SK-N-SH (cell line): ENCODE measurements around the gene SLC5A2. TPM values are rescaled to one million over a fixed set of nuclear protein-coding genes. Genes with fewer than 3 reads are reported as not detected.

ENCODE experiments used
- CTCF ChIA-PET: fragments of 300-600, 350-600 bp; formaldehyde crosslinking; extraction: SDS; loops from one replicate; lab custom pipeline; 2021; lab: Yijun Ruan, JAX
- POLR2A ChIA-PET: fragments of 350-600 bp; sonication (Branson Sonifier 250); formaldehyde crosslinking; extraction: SDS; loops from one replicate; lab custom pipeline; 2020; ENCODE audit warnings: antibody characterized with exemption, inconsistent platforms; lab: Yijun Ruan, JAX
- DNase-seq: peaks from one replicate; pipeline ENCODE4 v3.0.0; 2012
- H2AFZ ChIP-seq: fragments of 200-600 bp; sonication (generic); 2 replicates; pipeline ENCODE4 v1.8.1; 2016; ENCODE audit warnings: antibody characterized with exemption, mild to moderate bottlenecking, low read depth
- H3F3A ChIP-seq: fragments of 200-600 bp; sonication (generic); replicated peaks from 2 replicates; pipeline ENCODE3; 2016; ENCODE audit warnings: antibody characterized with exemption, mild to moderate bottlenecking; ENCODE audit not compliant: insufficient read depth
- H3K27ac ChIP-seq, 2 experiments: fragments of 200-500 bp in 1 of 2; fragments of 200-600 bp in 1 of 2; sonication (Bioruptor generic) in 1 of 2; sonication (generic), shearing (Covaris generic) in 1 of 2; 2 replicates each; pipeline versions ENCODE4 v1.5.1 to v1.6.1; 2014 to 2016; ENCODE audit warnings: low read depth in 2 of 2, inconsistent platforms in 1 of 2, low read length in 1 of 2, mild to moderate bottlenecking in 1 of 2, mixed read lengths in 1 of 2
- H3K27me3 ChIP-seq: fragments of 200-600 bp; sonication (generic), shearing (Covaris generic); 2 replicates; pipeline ENCODE4 v1.6.1; 2016; ENCODE audit warnings: mixed run types; ENCODE audit not compliant: insufficient read depth
- H3K36me3 ChIP-seq, 2 experiments: fragments of 200-500 bp in 1 of 2; fragments of 200-600 bp in 1 of 2; sonication (Bioruptor generic) in 1 of 2; sonication (generic) in 1 of 2; replicated peaks in 1 of 2; 2 replicates each; pipeline versions ENCODE3 to v1.5.1; 2014 to 2016; ENCODE audit warnings: low read length in 1 of 2, mild to moderate bottlenecking in 1 of 2; ENCODE audit not compliant: insufficient read depth in 2 of 2, control insufficient read depth in 1 of 2
- H3K4me1 ChIP-seq, 2 experiments: fragments of 200-500 bp in 1 of 2; fragments of 200-600 bp in 1 of 2; sonication (Bioruptor generic) in 1 of 2; sonication (generic), shearing (Covaris generic) in 1 of 2; 2 replicates each; pipeline versions ENCODE4 v1.5.1 to v1.6.1; 2014 to 2016; ENCODE audit warnings: low read depth in 1 of 2, low read length in 1 of 2, mixed run types in 1 of 2; ENCODE audit not compliant: insufficient read depth in 2 of 2, control insufficient read depth in 1 of 2
- H3K4me2 ChIP-seq: fragments of 200-600 bp; sonication (generic), shearing (Covaris generic); 2 replicates; pipeline ENCODE4 v1.6.1; 2017; ENCODE audit warnings: mixed run types
- H3K4me3 ChIP-seq, 2 experiments: fragments of 200-500 bp in 1 of 2; fragments of 200-600 bp in 1 of 2; sonication (Bioruptor generic) in 1 of 2; sonication (generic), shearing (Covaris generic) in 1 of 2; 2 replicates each; pipeline versions ENCODE4 v1.5.1 to v1.8.1; 2014 to 2016; ENCODE audit warnings: low read depth in 2 of 2, inconsistent platforms in 1 of 2, low read length in 1 of 2, mild to moderate bottlenecking in 1 of 2, mixed read lengths in 1 of 2, moderate library complexity in 1 of 2
- H3K79me2 ChIP-seq: fragments of 200-600 bp; sonication (generic); 2 replicates; pipeline ENCODE4 v1.8.1; 2017; ENCODE audit warnings: mild to moderate bottlenecking; ENCODE audit not compliant: insufficient read depth
- H3K9ac ChIP-seq: fragments of 200-600 bp; sonication (generic); 2 replicates; pipeline ENCODE4 v1.6.1; 2017; ENCODE audit warnings: mixed run types
- H3K9me2 ChIP-seq: fragments of 200-600 bp; sonication (generic); 2 replicates; pipeline ENCODE4 v1.6.1; 2017; ENCODE audit warnings: mixed run types
- H3K9me3 ChIP-seq: fragments of 200-600 bp; sonication (generic); 2 replicates; pipeline ENCODE4 v1.6.1; 2017; ENCODE audit warnings: mixed run types, mild to moderate bottlenecking, moderate library complexity
- H4K20me1 ChIP-seq: fragments of 200-600 bp; sonication (generic); 2 replicates; pipeline ENCODE4 v1.6.1; 2017; ENCODE audit warnings: mild to moderate bottlenecking, mixed run types; ENCODE audit not compliant: insufficient read depth
- ELF1 ChIP-seq: IDR thresholded peaks from 2 replicates; pipeline ENCODE4 v1.4.0; 2012
- EP300 ChIP-seq, 2 experiments: IDR thresholded peaks; 2 replicates each; pipeline versions ENCODE4 v1.4.0 to v1.6.1; 2012; ENCODE audit warnings: borderline replicate concordance in 1 of 2, low read depth in 1 of 2, low read length in 1 of 2
- EZH2phosphoT487 ChIP-seq: fragments of 200-600 bp; sonication (generic); IDR thresholded peaks from 2 replicates; pipeline ENCODE4 v1.6.1; 2017; ENCODE audit warnings: low read depth, mixed run types, mild to moderate bottlenecking, antibody characterized with exemption, moderate library complexity, borderline replicate concordance
- FOSL2 ChIP-seq: IDR thresholded peaks from 2 replicates; pipeline ENCODE4 v1.4.0; 2012; ENCODE audit warnings: low read depth, mild to moderate bottlenecking, moderate library complexity, borderline replicate concordance
- FOXJ3 ChIP-seq: sonication (generic); formaldehyde crosslinking; IDR thresholded peaks from 2 replicates; pipeline ENCODE4 v1.5.1; 2020; ENCODE audit warnings: mild to moderate bottlenecking, missing genetic modification reagents
- FOXM1 ChIP-seq: IDR thresholded peaks from 2 replicates; pipeline ENCODE4 v1.4.0; 2012; ENCODE audit warnings: low read depth, mild to moderate bottlenecking
- GABPA ChIP-seq: IDR thresholded peaks from 2 replicates; pipeline ENCODE4 v1.4.0; 2012; ENCODE audit warnings: low read depth, mild to moderate bottlenecking
- GATA2 ChIP-seq: sonication (generic); formaldehyde crosslinking; IDR thresholded peaks from 2 replicates; pipeline ENCODE4 v1.5.0; 2020; ENCODE audit warnings: mild to moderate bottlenecking, missing genetic modification reagents
- MAX ChIP-seq: IDR thresholded peaks from 2 replicates; pipeline ENCODE4 v1.4.0; 2012; ENCODE audit warnings: low read depth
- MEF2A ChIP-seq: IDR thresholded peaks from 2 replicates; pipeline ENCODE4 v1.4.0; 2012; ENCODE audit warnings: low read depth, borderline replicate concordance
- RCOR1 ChIP-seq: fragments of 150-350 bp; IDR thresholded peaks from 2 replicates; pipeline ENCODE4 v1.6.1; 2017; ENCODE audit warnings: antibody characterized with exemption, low read length
- REST ChIP-seq: IDR thresholded peaks from 2 replicates; pipeline ENCODE4 v1.6.1; 2012; ENCODE audit warnings: mild to moderate bottlenecking, low read depth, low read length, moderate library complexity
- RFX5 ChIP-seq: IDR thresholded peaks from 2 replicates; pipeline ENCODE4 v1.6.1; 2012; ENCODE audit warnings: mild to moderate bottlenecking, improper control_type of control experiment, low read length
- RXRA ChIP-seq: IDR thresholded peaks from 2 replicates; pipeline ENCODE4 v1.4.0; 2012; ENCODE audit warnings: low read depth, mild to moderate bottlenecking, borderline replicate concordance
- USF2 ChIP-seq: fragments of 150-350 bp; IDR thresholded peaks from 2 replicates; pipeline ENCODE4 v1.6.1; 2017; ENCODE audit warnings: antibody characterized with exemption, low read length, low read depth, borderline replicate concordance
- WGBS: methylation state at CpG from one replicate; pipeline ENCODE4 v1.1.6; 2017; ENCODE audit warnings: low lambda C conversion rate; 5-methylcytosine and 5-hydroxymethylcytosine counted together
- polyA plus RNA-seq, 3 experiments: library from polyadenylated mRNA; depleted of rRNA; stranded (reverse); fragments of >200 nt; gene quantifications; 2 replicates each; pipeline ENCODE4 v1.2.3, GENCODE V29; 2012

Gene SLC5A2
- polyA plus RNA-seq, 1 of the 3 experiments (the other 2 are of a cell fraction): 0.31 TPM

- Histone ChIP-seq H3K27me3 (no peaks in the 10 kb centered on the region), H3K4me1 (peaks cover 0 to 6% of the 10 kb centered on the region in 2 experiments; a peak in 1 of 4 replicates), H3K27ac (no peak overlapping the region), H3K9me3 (no peaks in the 10 kb centered on the region), H3K9ac (no peak overlapping the region), H3K4me2 (no peak overlapping the region), H3F3A (peaks cover 31% of the 10 kb centered on the region), H3K4me3 (no peak overlapping the region), H2AFZ (no peak overlapping the region), H3K9me2 (no peaks in the 10 kb centered on the region), H3K36me3 (peaks cover 27 to 35% of the 10 kb centered on the region in 2 experiments), H4K20me1 (peaks cover 29% of the 10 kb centered on the region), H3K79me2 (peaks cover 26% of the 10 kb centered on the region)
- DNase-seq: no peak
- TF ChIP-seq RCOR1 (no peak), USF2 (no peak), MAX (no peak), FOXJ3 (CRISPR knock-in tag) (no peak), EZH2phosphoT487 (no peak), MEF2A (no peak)
- WGBS: 93% methylated on average over 57 of the region's 67 CpGs
- POLR2A ChIA-PET: no interaction called here
- CTCF ChIA-PET: interaction anchor here (0.7 to 1.9 kb wide), 3 partner anchors 17 to 47 kb away, joined by 3 to 8 read pairs (median 4); no protein-coding TSS in a partner anchor
Measured at GRCh38 chr16:31477220-31478216, 5.4 kb upstream of the SLC5A2 start.

GRCh38 chr16:31478956-31479355 is 4.0 kb upstream of the SLC5A2 start:
- Histone ChIP-seq H2AFZ (no peak overlapping the region), H3K4me1 (no peaks in the 10 kb centered on the region), H3K79me2 (peaks cover 11% of the 10 kb centered on the region), H3F3A (peaks cover 31% of the 10 kb centered on the region), H3K9me2 (no peaks in the 10 kb centered on the region), H3K4me3 (no peak overlapping the region), H3K27me3 (no peaks in the 10 kb centered on the region), H3K27ac (no peak overlapping the region), H3K9ac (no peak overlapping the region), H4K20me1 (peaks cover 20% of the 10 kb centered on the region; the same call in 1 of the 2 replicates), H3K36me3 (peaks cover 20 to 27% of the 10 kb centered on the region in 2 experiments), H3K9me3 (no peaks in the 10 kb centered on the region), H3K4me2 (no peak overlapping the region)
- 81% methylated on average over 3 of the region's 3 CpGs for WGBS
- CTCF ChIA-PET: interaction anchor here (1.9 kb wide), 1 partner anchor 18 kb away, joined by 8 read pairs; no protein-coding TSS in a partner anchor
- TF ChIP-seq ELF1 (no peak), GATA2 (CRISPR knock-in tag) (no peak), FOXM1 (no peak), USF2 (no peak), RXRA (no peak), GABPA (no peak), RFX5 (no peak), FOSL2 (no peak), REST (no peak), MEF2A (no peak), EP300 (IDR thresholded peaks at IDR 0.05; ENCODE audit: borderline replicate concordance in 1 of 2, low read depth in 1 of 2, low read length in 1 of 2) (no peak)
- TF ChIP-seq, all 33 proteins: peak for 0
- POLR2A ChIA-PET: interaction anchor here (1.5 kb wide), 2 partner anchors 9 to 29 kb away, joined by 4 to 9 read pairs; partner anchors contain the start of gene RUSF1
- DNase-seq: no peak
